CD4-positive, alpha-beta memory T cell (primary cell): ENCODE results near the gene SAMD11. TPM values are rescaled to one million over a fixed set of nuclear protein-coding genes. Genes with fewer than 3 reads are reported as not detected.
A peak's percentile ranks its signal among the peaks of the same experiment; 100 is the strongest.

Experiments
- CTCF ChIA-PET: fragments of 350-600 bp; sonication (Branson Sonifier 250); formaldehyde crosslinking; loops from one replicate; lab custom pipeline; 2021; ENCODE audit warnings: inconsistent platforms; ENCODE audit not compliant: partially characterized antibody; lab: Charles Lee
- POLR2A ChIA-PET: fragments of 350-600 bp; sonication (Branson Sonifier 250); formaldehyde crosslinking; loops from one replicate; lab custom pipeline; 2021; ENCODE audit not compliant: partially characterized antibody; lab: Charles Lee
- DNase-seq, 5 donors: peaks; one replicate each; pipeline versions ENCODE4 v3.0.0 to v3.0.0-alpha.2; 2020 to 2022; ENCODE audit warnings: mixed read lengths in 1 of 5
- H3K27ac ChIP-seq: one replicate; pipeline ENCODE4 v1.7.0; 2013; ENCODE audit warnings: low read depth, low read length
- H3K27me3 ChIP-seq: 2 replicates; pipeline ENCODE4 v1.7.0; 2013; ENCODE audit warnings: mild to moderate bottlenecking, low read length, moderate library complexity; ENCODE audit not compliant: insufficient read depth
- H3K36me3 ChIP-seq: 2 replicates; pipeline ENCODE4 v1.7.0; 2013; ENCODE audit warnings: mild to moderate bottlenecking, low read length, moderate library complexity; ENCODE audit not compliant: insufficient read depth
- H3K4me1 ChIP-seq: 2 replicates; pipeline ENCODE4 v1.7.0; 2013; ENCODE audit warnings: mild to moderate bottlenecking, low read length, moderate library complexity; ENCODE audit not compliant: insufficient read depth
- H3K4me3 ChIP-seq, 2 donors: one replicate each; pipeline ENCODE4 v1.7.0; 2013; ENCODE audit warnings: low read length in 2 of 2, mild to moderate bottlenecking in 1 of 2
- H3K9me3 ChIP-seq, 2 donors: one replicate each; pipeline ENCODE4 v1.7.0; 2013; ENCODE audit warnings: low read length in 2 of 2, control low read depth in 1 of 2; ENCODE audit not compliant: control insufficient read depth in 1 of 2
- H3K27ac Mint-ChIP-seq, 7 donors: one replicate each; pipeline ENCODE4 v1.8.0; 2020 to 2021; ENCODE audit warnings: mixed read lengths in 7 of 7, mild to moderate bottlenecking in 6 of 7, inconsistent platforms in 3 of 7, moderate library complexity in 3 of 7
- H3K27me3 Mint-ChIP-seq, 2 donors: one replicate each; pipeline ENCODE4 v1.8.0; 2020 to 2021; ENCODE audit warnings: mixed read lengths in 2 of 2
- H3K36me3 Mint-ChIP-seq, 2 donors: one replicate each; pipeline ENCODE4 v1.8.0; 2020 to 2021; ENCODE audit warnings: mixed read lengths in 2 of 2, inconsistent platforms in 1 of 2, mild to moderate bottlenecking in 1 of 2
- H3K4me1 Mint-ChIP-seq, 4 donors: one replicate each; pipeline ENCODE4 v1.8.0; 2020 to 2021; ENCODE audit warnings: mixed read lengths in 4 of 4, mild to moderate bottlenecking in 1 of 4
- H3K4me3 Mint-ChIP-seq, 8 donors: one replicate each; pipeline ENCODE4 v1.8.0; 2020 to 2021; ENCODE audit warnings: mixed read lengths in 8 of 8, mild to moderate bottlenecking in 7 of 8, moderate library complexity in 6 of 8, inconsistent platforms in 3 of 8
- H3K9me3 Mint-ChIP-seq, 8 donors: one replicate each; pipeline ENCODE4 v1.8.0; 2020 to 2021; ENCODE audit warnings: mixed read lengths in 8 of 8, mild to moderate bottlenecking in 5 of 8, inconsistent platforms in 3 of 8, moderate library complexity in 1 of 8
- intact Hi-C: fragments of 100-400 bp; cut with micrococcal nuclease; formaldehyde crosslinking; loops from one replicate; pipeline ENCODE4 v1.15.1; 2023
- polyA plus RNA-seq, 2 donors: library from polyadenylated mRNA; unstranded; fragments of 300-500 nt; fragmentation: Illumina TruSeq; gene quantifications; one replicate each; pipeline ENCODE4 v1.2.3, GENCODE V29; 2021
- total RNA-seq, 2 experiments: library from RNA; stranded (reverse); gene quantifications; one replicate each; pipeline ENCODE4 v1.2.3, GENCODE V29; 2021

The SAMD11 gene
- total and polyA plus RNA-seq, 4 experiments from 2014 or later: 0.10 TPM; not detected in 3

DNA sequence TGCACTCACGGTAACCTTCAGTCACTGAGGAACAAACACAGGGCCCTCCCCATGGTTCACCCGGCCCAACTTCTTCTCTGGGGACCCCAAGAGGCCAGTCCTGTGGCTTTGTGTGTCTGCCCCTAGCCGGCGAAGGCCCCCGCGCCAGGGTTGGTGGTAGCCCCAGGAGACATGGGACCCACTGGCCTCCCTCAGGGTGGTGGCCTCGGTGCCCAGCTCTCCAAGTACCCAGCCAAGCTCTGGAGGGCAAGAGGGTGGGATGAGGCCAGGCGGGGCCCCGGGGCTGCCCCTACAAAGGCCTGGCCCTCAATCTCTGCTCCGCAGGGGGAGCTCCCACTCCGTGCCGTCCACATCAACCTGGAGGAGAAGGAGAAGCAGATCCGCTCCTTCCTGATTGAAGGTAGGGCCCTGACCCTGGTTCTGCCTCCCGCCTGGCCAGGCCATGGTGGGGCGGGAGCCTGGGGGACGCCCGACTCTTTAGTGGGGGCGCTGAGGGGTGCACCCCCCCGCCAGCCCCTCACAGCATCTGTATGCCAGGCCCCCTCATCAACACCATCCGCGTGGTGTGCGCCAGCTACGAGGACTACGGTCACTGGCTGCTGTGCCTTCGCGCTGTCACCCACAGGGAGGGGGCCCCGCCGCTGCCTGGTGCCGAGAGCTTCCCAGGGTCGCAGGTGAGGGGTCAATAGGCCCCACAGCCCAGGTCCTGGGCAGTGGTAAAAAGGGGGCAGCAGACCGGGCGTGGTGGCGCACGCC lies 48.2 kb downstream of the SAMD11 start:
- H3K27me3 ChIP-seq: no peaks in the 10 kb centered on the region
- no peaks in the 10 kb centered on the region for H3K36me3 ChIP-seq
- Mint-ChIP-seq H3K9me3 (no peaks in the 10 kb centered on the region), H3K4me3 (no peak overlapping the region), H3K4me1 (peaks cover 4 to 16% (median 5%) of the 10 kb centered on the region in 4 donors), H3K27me3 (peaks cover 1 to 7% of the 10 kb centered on the region in 2 donors), H3K36me3 (no peaks in the 10 kb centered on the region), H3K27ac (no peak overlapping the region)
- peaks cover 15% of the 10 kb centered on the region for H3K4me1 ChIP-seq
- intact Hi-C loops: no loop called here
- H3K9me3 ChIP-seq: no peaks in the 10 kb centered on the region
- no peak overlapping the region for H3K27ac ChIP-seq
- DNase-seq: no peak
- CTCF ChIA-PET: no interaction called here
- no peak overlapping the region for H3K4me3 ChIP-seq
- POLR2A ChIA-PET: no interaction called here

DNA sequence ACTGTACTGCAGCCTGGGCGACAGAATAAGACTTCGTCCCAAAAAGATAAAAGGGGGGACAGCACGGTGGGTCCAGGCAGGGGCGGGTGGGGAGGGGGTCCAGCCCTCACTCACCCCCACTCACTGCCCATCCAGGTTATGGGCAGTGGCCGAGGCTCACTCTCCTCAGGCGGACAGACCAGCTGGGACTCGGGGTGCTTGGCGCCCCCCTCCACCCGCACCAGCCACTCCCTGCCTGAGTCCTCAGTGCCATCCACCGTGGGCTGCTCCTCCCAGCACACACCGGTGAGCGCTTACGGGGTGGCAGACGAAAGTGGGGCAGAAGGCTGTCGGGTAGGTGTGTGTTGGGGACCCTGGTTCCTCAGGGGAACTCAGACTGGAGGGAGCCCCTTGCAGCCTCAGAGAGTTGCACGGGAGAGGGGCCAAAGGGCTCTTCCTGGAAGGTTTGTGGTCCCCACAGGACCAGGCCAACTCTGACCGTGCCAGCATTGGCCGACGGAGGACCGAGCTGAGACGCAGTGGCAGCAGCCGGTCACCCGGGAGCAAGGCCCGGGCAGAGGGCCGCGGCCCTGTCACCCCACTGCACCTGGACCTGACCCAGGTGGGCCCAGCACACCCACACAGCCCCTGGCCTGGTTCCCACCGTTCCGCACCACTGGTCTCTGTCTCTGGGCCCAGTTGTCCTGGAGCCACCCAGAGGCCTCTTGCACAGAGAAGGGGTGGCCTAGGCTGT lies 49.2 kb downstream of the SAMD11 start:
- H3K9me3 ChIP-seq: no peaks in the 10 kb centered on the region
- Mint-ChIP-seq H3K4me3 (no peak overlapping the region), H3K9me3 (no peaks in the 10 kb centered on the region), H3K27me3 (peaks cover 1 to 7% of the 10 kb centered on the region in 2 donors), H3K4me1 (peaks cover 4 to 16% (median 5%) of the 10 kb centered on the region in 4 donors), H3K36me3 (no peaks in the 10 kb centered on the region), H3K27ac (no peak overlapping the region)
- no peak overlapping the region for H3K4me3 ChIP-seq
- no peaks in the 10 kb centered on the region for H3K27me3 ChIP-seq
- ChIA-PET POLR2A (no interaction called here), CTCF (no interaction called here)
- DNase-seq: no peak
- intact Hi-C loops: no loop called here
- peaks cover 9% of the 10 kb centered on the region for H3K4me1 ChIP-seq
- no peaks in the 10 kb centered on the region for H3K36me3 ChIP-seq
- H3K27ac ChIP-seq: no peak overlapping the region

DNA sequence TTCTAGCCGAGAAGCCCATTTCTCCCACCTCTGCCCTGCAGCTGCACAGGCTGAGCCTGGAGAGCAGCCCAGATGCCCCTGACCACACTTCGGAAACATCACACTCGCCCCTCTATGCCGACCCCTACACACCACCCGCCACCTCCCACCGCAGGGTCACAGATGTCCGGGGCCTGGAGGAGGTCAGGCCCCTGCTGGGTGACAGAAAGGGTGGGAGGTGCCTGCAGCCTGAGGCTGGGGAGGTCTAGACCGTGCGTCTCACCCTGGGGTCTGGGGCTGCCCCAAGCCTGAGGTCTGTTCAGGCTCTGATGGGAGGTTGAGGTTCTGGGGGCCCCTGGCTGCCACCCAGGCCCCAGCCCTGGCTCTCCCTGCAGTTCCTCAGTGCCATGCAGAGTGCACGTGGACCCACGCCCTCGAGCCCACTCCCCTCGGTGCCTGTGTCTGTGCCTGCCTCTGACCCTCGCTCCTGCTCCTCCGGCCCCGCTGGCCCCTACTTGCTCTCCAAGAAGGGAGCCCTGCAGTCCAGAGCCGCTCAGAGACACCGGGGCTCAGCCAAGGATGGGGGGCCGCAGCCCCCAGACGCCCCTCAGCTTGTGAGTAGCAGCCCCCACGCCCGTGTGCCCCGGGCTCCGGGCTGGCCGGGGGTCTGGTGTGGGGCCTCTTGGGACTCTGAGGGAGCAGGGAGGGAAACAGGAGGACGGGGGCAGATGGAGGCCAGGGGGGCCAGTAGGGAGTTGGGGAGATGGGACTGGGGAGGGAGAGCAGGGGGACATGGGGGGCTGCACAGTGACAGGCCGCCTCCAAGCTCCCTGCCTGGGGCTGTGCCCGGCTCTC lies 50.0 kb downstream of the SAMD11 start:
- Mint-ChIP-seq H3K27ac (no peak overlapping the region), H3K27me3 (peaks cover 3 to 10% of the 10 kb centered on the region in 2 donors), H3K4me3 (no peak overlapping the region), H3K9me3 (no peaks in the 10 kb centered on the region), H3K36me3 (no peaks in the 10 kb centered on the region), H3K4me1 (peaks cover 4 to 21% (median 5%) of the 10 kb centered on the region in 4 donors)
- ChIA-PET CTCF (no interaction called here), POLR2A (no interaction called here)
- DNase-seq: no peak
- Histone ChIP-seq H3K4me3 (no peak overlapping the region), H3K9me3 (no peaks in the 10 kb centered on the region), H3K36me3 (no peaks in the 10 kb centered on the region), H3K27me3 (no peaks in the 10 kb centered on the region), H3K4me1 (peaks cover 9% of the 10 kb centered on the region), H3K27ac (no peak overlapping the region)
- intact Hi-C loops: no loop called here

DNA sequence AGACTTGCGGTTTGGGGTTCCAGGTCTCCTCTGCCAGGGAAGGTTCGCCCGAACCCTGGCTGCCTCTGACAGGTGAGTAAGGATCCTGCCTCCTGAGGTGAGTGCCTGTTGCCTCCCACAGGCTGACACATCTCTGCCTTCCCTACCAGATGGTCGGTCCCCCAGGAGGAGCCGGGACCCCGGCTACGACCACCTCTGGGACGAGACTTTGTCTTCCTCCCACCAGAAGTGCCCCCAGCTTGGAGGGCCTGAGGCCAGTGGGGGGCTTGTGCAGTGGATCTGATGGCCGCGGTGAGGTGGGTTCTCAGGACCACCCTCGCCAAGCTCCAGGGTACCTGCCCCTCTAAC lies 50.5 kb downstream of the SAMD11 start:
- intact Hi-C loops: no loop called here
- Histone ChIP-seq H3K36me3 (no peaks in the 10 kb centered on the region), H3K4me3 (no peak overlapping the region), H3K27me3 (no peaks in the 10 kb centered on the region), H3K4me1 (peaks cover 9% of the 10 kb centered on the region), H3K9me3 (no peaks in the 10 kb centered on the region), H3K27ac (no peak overlapping the region)
- no peaks in the 10 kb centered on the region for H3K9me3 Mint-ChIP-seq
- H3K27me3 Mint-ChIP-seq: peaks cover 3 to 10% of the 10 kb centered on the region in 2 donors
- peaks cover 4 to 17% (median 5%) of the 10 kb centered on the region in 4 donors for H3K4me1 Mint-ChIP-seq
- no peak overlapping the region for H3K27ac Mint-ChIP-seq
- H3K36me3 Mint-ChIP-seq: no peaks in the 10 kb centered on the region
- H3K4me3 Mint-ChIP-seq: no peak overlapping the region
- CTCF ChIA-PET: no interaction called here
- POLR2A ChIA-PET: no interaction called here
- no peak for DNase-seq

DNA sequence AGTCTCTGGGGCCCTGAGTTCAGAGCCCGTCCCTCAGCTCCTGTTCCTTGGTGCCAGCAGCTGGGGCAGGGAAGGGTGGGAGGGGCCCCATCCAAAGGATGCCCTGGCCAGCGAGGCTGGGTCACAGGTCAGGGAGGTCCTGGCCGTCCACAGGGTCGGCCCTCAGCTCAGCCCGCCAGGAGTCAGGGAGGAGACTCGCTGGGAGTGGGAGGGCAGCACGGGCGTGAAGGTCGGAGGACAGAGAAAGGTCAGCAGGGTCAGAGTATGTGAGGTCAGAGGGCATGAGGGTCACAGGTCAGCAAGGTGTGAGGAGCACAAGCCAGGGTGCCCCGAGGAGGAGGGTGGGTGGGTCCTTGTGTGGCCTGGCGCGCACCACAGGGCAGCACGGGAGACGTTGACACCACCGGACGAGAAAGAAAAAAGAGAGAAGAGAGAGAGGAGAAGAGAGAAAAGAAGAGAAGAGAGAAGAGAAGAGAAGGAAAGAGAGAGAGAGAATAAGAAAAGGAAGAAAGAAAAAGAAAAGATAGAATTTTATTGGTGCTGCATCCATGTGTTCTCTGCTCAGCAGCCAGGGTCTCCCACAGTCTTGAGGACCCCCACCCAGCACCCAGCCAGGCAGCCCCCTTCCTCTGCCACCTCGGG lies 51.1 kb downstream of the SAMD11 start:
- H3K4me1 ChIP-seq: peaks cover 9% of the 10 kb centered on the region
- no peaks in the 10 kb centered on the region for H3K9me3 Mint-ChIP-seq
- H3K27ac ChIP-seq: no peak overlapping the region
- peaks cover 3 to 12% (median 5%) of the 10 kb centered on the region in 4 donors for H3K4me1 Mint-ChIP-seq
- H3K27me3 ChIP-seq: no peaks in the 10 kb centered on the region
- H3K36me3 ChIP-seq: no peaks in the 10 kb centered on the region
- ChIA-PET POLR2A (interaction anchor here (1.7 to 1.8 kb wide), 2 partner anchors 8 to 69 kb away, joined by 6 to 9 read pairs; partner anchors contain the start of gene PLEKHN1), CTCF (interaction anchor here (1.8 to 1.9 kb wide), 4 partner anchors 8 to 105 kb away, joined by 4 to 14 read pairs (median 10); partner anchors contain the start of gene PLEKHN1)
- no peak for DNase-seq
- no peak overlapping the region for H3K4me3 Mint-ChIP-seq
- no peaks in the 10 kb centered on the region for H3K36me3 Mint-ChIP-seq
- H3K9me3 ChIP-seq: no peaks in the 10 kb centered on the region
- H3K4me3 ChIP-seq: no peak overlapping the region
- peaks cover 2 to 8% of the 10 kb centered on the region in 2 donors for H3K27me3 Mint-ChIP-seq
- no peak overlapping the region for H3K27ac Mint-ChIP-seq
- intact Hi-C loops: no loop called here

DNA sequence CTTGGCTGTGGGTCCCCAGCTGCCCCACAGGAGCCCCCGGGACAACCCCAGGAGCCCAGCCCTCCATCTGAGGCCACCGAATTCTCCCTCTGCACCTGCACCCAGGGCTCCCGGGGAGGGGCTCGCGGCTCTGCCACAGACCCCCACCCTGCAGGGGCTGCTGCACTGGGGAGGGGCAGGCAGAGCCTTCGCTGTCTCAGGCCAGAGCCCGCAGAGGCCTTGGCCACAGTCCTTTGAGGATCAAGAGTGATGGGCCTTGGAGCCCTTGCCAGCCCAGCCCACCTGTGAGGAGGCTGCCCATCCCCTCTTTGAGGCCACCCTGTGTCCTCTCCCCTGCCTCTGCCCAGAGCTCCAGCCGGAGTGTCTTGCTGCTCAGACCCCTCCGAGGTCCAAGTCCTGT lies 51.6 kb downstream of the SAMD11 start:
- Mint-ChIP-seq H3K4me3 (peak overlapping the region in 1 of 8 donors; percentile 26), H3K36me3 (no peaks in the 10 kb centered on the region), H3K4me1 (peaks cover 3 to 12% (median 5%) of the 10 kb centered on the region in 4 donors), H3K27me3 (peaks cover 2 to 8% of the 10 kb centered on the region in 2 donors), H3K27ac (peak overlapping the region in 1 of 7 donors; percentile 16), H3K9me3 (no peaks in the 10 kb centered on the region)
- H3K4me3 ChIP-seq: no peak overlapping the region
- intact Hi-C loops: no loop called here
- H3K36me3 ChIP-seq: no peaks in the 10 kb centered on the region
- H3K27me3 ChIP-seq: no peaks in the 10 kb centered on the region
- H3K9me3 ChIP-seq: no peaks in the 10 kb centered on the region
- peaks cover 9% of the 10 kb centered on the region for H3K4me1 ChIP-seq
- ChIA-PET POLR2A (interaction anchor here (1.7 to 1.8 kb wide), 2 partner anchors 9 to 70 kb away, joined by 6 to 9 read pairs; partner anchors contain the start of gene PLEKHN1), CTCF (interaction anchor here (1.8 to 1.9 kb wide), 4 partner anchors 8 to 105 kb away, joined by 4 to 14 read pairs (median 10); partner anchors contain the start of gene PLEKHN1)
- no peak overlapping the region for H3K27ac ChIP-seq
- DNase-seq: no peak
